AG10803 (cell line): ENCODE data around the gene KRT77.

Experiments used
- DNase-seq: peaks from one replicate; pipeline ENCODE4 v3.0.0; 2010; ENCODE audit warnings: low read depth
- H3K4me3 ChIP-seq: 2 replicates; pipeline ENCODE4 v1.5.1; 2011; ENCODE audit warnings: mild to moderate bottlenecking, low read length, control low read depth
- TF ChIP-seq, protein P1 (sequence below): conservative IDR thresholded peaks from 2 replicates; pipeline ENCODE4 v1.5.1; 2011; ENCODE audit warnings: mild to moderate bottlenecking, low read length, control low read depth, inconsistent platforms

The KRT77 gene

GRCh38 chr12:52689936-52690335 lies 13.4 kb downstream of the KRT77 start:
- TF ChIP-seq, protein P1, sequence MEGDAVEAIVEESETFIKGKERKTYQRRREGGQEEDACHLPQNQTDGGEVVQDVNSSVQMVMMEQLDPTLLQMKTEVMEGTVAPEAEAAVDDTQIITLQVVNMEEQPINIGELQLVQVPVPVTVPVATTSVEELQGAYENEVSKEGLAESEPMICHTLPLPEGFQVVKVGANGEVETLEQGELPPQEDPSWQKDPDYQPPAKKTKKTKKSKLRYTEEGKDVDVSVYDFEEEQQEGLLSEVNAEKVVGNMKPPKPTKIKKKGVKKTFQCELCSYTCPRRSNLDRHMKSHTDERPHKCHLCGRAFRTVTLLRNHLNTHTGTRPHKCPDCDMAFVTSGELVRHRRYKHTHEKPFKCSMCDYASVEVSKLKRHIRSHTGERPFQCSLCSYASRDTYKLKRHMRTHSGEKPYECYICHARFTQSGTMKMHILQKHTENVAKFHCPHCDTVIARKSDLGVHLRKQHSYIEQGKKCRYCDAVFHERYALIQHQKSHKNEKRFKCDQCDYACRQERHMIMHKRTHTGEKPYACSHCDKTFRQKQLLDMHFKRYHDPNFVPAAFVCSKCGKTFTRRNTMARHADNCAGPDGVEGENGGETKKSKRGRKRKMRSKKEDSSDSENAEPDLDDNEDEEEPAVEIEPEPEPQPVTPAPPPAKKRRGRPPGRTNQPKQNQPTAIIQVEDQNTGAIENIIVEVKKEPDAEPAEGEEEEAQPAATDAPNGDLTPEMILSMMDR: no peak
- no peak for DNase-seq
- H3K4me3 ChIP-seq: no peak overlapping the region

GRCh38 chr12:52689239-52689638 lies 14.1 kb downstream of the KRT77 start:
- TF ChIP-seq, protein P1: no peak
- no peak for DNase-seq
- no peak overlapping the region for H3K4me3 ChIP-seq

DNA sequence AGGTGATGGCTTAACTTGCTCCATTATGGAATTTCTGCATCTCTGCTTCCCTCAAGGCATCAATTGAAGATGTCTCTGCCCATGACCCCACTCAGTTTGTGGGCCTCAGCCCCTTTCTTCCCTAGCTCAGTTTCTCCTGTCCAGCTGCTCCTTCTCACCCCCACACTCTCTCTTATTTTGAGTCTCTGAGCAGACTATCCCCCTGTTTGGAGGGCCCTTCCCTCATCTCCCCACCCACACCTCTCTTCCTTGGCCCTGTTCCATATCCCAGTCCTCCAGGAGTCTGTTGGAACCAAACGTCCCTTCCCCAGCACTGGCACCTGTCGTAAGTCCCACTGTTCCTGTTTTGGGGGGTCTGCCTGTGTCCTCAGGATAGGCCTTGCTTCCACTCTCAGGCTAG lies 14.8 kb downstream of the KRT77 start:
- TF ChIP-seq, protein P1: no peak
- no peak for DNase-seq
- H3K4me3 ChIP-seq: no peak overlapping the region

DNA sequence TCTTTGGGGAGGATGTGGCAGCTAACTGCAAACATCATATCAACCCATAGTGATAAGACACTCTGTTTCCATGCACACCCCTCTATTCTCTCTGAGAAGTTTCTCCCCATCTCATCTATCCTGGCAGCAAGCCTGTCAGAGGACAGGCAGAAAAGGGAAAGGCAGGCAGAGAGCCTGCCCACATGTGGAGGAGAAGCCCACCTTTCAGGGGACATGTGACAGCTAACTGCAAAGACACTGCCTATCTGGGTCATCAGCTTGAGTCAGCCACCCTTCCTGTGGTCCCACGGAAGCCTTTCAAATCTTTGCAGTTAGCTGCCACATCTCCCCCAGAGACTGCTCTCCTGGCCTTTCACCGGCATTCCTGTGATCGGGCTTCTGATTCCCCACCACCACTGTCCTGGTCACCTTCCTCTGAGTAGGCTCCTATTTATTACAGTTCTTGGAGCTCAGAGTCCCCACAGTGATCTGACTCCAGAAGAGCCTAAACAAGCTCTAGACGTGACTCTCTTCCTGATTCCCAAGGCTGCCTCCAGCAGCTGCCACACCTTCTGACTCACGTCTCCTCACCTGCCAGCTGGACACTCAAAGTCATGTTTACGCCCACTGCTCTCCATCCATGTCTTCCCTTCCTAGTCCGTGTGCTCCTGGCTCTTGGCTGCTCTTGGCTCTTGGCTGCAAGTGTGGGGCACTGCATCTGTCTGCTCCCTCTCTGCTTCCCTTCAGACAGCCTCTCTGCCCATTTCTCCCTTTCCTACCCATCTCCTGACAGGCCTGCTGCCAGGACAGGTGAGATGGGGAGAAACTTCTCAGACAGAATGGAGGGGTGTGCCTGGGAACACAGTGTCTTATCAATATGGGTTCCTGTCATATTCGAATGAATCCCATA lies 15.6 kb downstream of the KRT77 start:
- TF ChIP-seq, protein P1: no peak
- no peak overlapping the region for H3K4me3 ChIP-seq
- DNase-seq: no peak

DNA sequence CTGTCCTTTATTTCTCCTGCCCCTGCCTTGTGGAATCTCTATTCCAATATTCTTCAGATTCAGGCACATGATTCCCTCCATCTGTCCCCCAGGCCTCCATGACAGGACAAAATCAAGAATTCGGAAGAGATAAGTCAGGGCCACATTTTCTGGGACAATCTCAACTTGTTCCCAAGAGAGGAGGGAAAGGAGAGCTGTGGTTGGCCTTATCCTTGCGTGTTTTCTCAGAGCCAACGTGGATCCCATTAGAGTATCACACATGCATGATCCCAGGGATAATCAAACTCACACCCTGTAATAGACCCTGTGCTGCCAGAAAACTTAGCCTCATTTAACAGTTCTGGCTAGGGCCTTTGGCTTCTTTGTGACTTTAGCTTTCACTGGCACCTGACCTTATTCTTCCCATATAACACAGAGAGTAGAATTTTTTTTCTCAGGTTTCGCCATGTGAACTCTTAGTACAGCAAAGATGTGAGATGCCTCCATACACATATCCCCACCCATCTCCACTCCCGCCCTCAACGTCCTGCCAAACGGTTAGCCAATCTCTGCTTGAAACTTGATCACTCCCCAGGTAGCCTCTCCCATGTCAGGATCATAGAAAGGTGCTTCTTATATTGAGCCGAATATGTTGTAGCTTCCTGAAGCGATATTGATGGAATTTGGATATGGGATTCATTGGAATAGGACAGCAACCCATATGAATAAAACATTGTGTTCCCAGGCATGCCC lies 16.4 kb downstream of the KRT77 start:
- no peak overlapping the region for H3K4me3 ChIP-seq
- DNase-seq: no peak
- TF ChIP-seq, protein P1: no peak

- H3K4me3 ChIP-seq: no peak overlapping the region
- DNase-seq: no peak
- TF ChIP-seq, protein P1: no peak
Measured at GRCh38 chr12:52686063-52686462, 17.3 kb downstream of the KRT77 start.

DNA sequence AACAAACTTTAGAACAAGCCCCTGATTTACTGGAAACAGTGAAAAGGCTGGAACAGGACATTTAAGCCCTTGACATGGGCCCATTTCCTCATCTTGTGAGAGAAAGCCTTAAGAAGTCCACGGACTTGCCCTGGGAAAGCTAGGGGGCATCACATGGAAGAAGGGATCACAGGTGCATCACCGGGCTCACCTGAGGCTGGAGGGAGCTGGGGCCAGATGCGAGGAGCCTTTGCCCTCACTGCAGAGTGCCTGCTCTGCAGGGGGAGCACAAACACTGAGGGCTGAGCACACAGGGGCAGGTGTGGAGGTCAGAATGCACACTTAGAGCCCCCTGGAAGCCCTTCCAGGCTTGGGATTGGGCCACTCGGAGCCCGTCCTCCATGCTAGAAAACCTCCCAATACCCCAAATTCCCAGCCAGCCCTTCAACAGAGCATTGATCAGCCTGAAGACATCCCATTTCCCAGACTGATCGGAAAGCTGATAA lies 17.9 kb downstream of the KRT77 start:
- H3K4me3 ChIP-seq: no peak overlapping the region
- TF ChIP-seq, protein P1: no peak
- no peak for DNase-seq
